Hematopoietic multipotent progenitor cell treated with erythropoietin and hydrocortisone succinate and interleukin-3 and kit ligand, for 8 days (in vitro differentiated cells): ENCODE data around the gene VTI1A.
"Not testable (repeated sequence)": the region's sequence is repeated elsewhere in the genome, so short reads cannot be mapped to it uniquely, and the experiment has no call there.

Experiments used
- DNase-seq: peaks from one replicate; pipeline ENCODE4 v3.0.0-alpha.2; 2015

VTI1A gene

GRCh38 chr10:112728118-112728883, 281.3 kb downstream of the VTI1A start:
- no peak for DNase-seq

- no peak for DNase-seq
These were observed 282.0 kb downstream of the VTI1A start for GRCh38 chr10:112728997-112729396.

- not testable (repeated sequence) for DNase-seq
These were observed 284.4 kb downstream of the VTI1A start for GRCh38 chr10:112731450-112731849.

GRCh38 chr10:112732277-112732921, 285.4 kb downstream of the VTI1A start:
- no peak for DNase-seq

- DNase-seq: no peak
These were observed 288.2 kb downstream of the VTI1A start for GRCh38 chr10:112735041-112735695.

GRCh38 chr10:112738606-112739591, 291.9 kb downstream of the VTI1A start:
- DNase-seq: no peak

- no peak for DNase-seq
These were observed 292.8 kb downstream of the VTI1A start for GRCh38 chr10:112739592-112740353.

GRCh38 chr10:112741830-112742402, 294.9 kb downstream of the VTI1A start:
- no peak for DNase-seq

GRCh38 chr10:112744181-112745096, 297.4 kb downstream of the VTI1A start:
- DNase-seq: peak; percentile 6

- DNase-seq: no peak
These were observed 299.3 kb downstream of the VTI1A start for GRCh38 chr10:112746329-112746728.

- no peak for DNase-seq
These were observed 303.6 kb downstream of the VTI1A start for GRCh38 chr10:112750427-112751167.

GRCh38 chr10:112751651-112752050, 304.6 kb downstream of the VTI1A start:
- DNase-seq: no peak

- no peak for DNase-seq
These were observed 305.3 kb downstream of the VTI1A start for GRCh38 chr10:112752288-112752687.

- no peak for DNase-seq
These were observed 307.0 kb downstream of the VTI1A start for GRCh38 chr10:112753961-112754411.

- DNase-seq: peak; percentile 44
These were observed 308.6 kb downstream of the VTI1A start for GRCh38 chr10:112755446-112756234.

- DNase-seq: no peak
These were observed 309.2 kb downstream of the VTI1A start for GRCh38 chr10:112756235-112756527.

- no peak for DNase-seq
These were observed 311.9 kb downstream of the VTI1A start for GRCh38 chr10:112758961-112759360.

GRCh38 chr10:112759496-112759895, 312.5 kb downstream of the VTI1A start:
- no peak for DNase-seq

- DNase-seq: no peak
These were observed 314.2 kb downstream of the VTI1A start for GRCh38 chr10:112761256-112761655.
